Activated T-helper 1 cell treated with anti-CD3 and anti-CD28 coated beads, Interleukin-12 subunit alpha, Interleukin-12 subunit beta, Interleukin-2, Interleukin-4 antibody, amounts not matched to agents 30 ng/mL and 10 ng/mL and 1 ng/mL, durations not matched to agents 14 hours and 24 hours and 36 hours (primary cell): ENCODE data around the gene ITPKB. TPM values are rescaled to one million over a fixed set of nuclear protein-coding genes. Genes with fewer than 3 reads are reported as not detected.
"Not testable (repeated sequence)": the region's sequence is repeated elsewhere in the genome, so short reads cannot be mapped to it uniquely, and the experiment has no call there.

Experiments used
- DNase-seq: peaks from one replicate; pipeline ENCODE4 v3.0.0; 2021; ENCODE audit warnings: low spot score
- H3K27ac Mint-ChIP-seq: one replicate; pipeline ENCODE4 v1.8.0; 2021; ENCODE audit warnings: mild to moderate bottlenecking, mixed read lengths
- H3K27me3 Mint-ChIP-seq: one replicate; pipeline ENCODE4 v1.8.0; 2022; ENCODE audit warnings: mild to moderate bottlenecking, moderate library complexity, mixed read lengths; ENCODE audit not compliant: insufficient read depth
- H3K36me3 Mint-ChIP-seq: one replicate; pipeline ENCODE4 v1.8.0; 2021; ENCODE audit warnings: low read depth, mixed read lengths
- H3K4me1 Mint-ChIP-seq: one replicate; pipeline ENCODE4 v1.8.0; 2021; ENCODE audit warnings: low read depth, mixed read lengths
- H3K4me3 Mint-ChIP-seq: one replicate; pipeline ENCODE4 v1.8.0; 2021; ENCODE audit warnings: mild to moderate bottlenecking, moderate library complexity, mixed read lengths
- H3K9me3 Mint-ChIP-seq: one replicate; pipeline ENCODE4 v1.8.0; 2021; ENCODE audit warnings: mixed read lengths
- intact Hi-C: fragments of 100-400 bp; cut with micrococcal nuclease; formaldehyde crosslinking; loops from one replicate; pipeline ENCODE4 v1.15.1; 2024
- total RNA-seq: library from RNA; stranded (reverse); gene quantifications from 2 replicates; pipeline ENCODE4 v1.2.3, GENCODE V29; 2022

The ITPKB gene
- total RNA-seq, 1 donor from 2014 or later = 38.5 TPM

DNA sequence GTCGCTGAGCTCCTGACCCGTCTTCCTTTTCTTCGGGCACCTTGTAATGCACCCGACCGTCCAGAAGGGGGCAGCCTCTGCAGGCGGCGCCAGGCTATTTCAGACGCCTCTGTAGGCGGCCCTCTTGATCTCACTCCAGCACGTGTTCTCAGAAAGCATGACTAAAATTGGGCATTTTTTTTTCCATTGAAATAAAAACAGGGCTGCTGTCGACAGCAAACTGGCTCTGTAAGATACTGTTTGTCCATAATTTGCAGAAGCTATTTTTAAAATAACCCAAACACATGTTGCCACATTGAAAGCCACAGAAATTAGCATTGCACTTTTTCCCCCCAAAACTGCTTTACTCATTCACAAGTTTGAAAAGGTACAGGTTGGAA is 112.5 kb downstream of the ITPKB start:
- intact Hi-C loops = loop anchor here (1.0 to 10.0 kb wide), 12 partner anchors 8 to 916 kb away; partner anchors contain the start of genes COQ8A and ITPKB
- DNase-seq = peak; percentile 72
- Mint-ChIP-seq H3K4me1 (peaks cover 24% of the 10 kb centered on the region), H3K36me3 (peaks cover 15% of the 10 kb centered on the region), H3K27ac (peak overlapping the region; percentile 84), H3K9me3 (no peaks in the 10 kb centered on the region), H3K27me3 (peaks cover 13% of the 10 kb centered on the region), H3K4me3 (peak overlapping the region; percentile 54)

DNA sequence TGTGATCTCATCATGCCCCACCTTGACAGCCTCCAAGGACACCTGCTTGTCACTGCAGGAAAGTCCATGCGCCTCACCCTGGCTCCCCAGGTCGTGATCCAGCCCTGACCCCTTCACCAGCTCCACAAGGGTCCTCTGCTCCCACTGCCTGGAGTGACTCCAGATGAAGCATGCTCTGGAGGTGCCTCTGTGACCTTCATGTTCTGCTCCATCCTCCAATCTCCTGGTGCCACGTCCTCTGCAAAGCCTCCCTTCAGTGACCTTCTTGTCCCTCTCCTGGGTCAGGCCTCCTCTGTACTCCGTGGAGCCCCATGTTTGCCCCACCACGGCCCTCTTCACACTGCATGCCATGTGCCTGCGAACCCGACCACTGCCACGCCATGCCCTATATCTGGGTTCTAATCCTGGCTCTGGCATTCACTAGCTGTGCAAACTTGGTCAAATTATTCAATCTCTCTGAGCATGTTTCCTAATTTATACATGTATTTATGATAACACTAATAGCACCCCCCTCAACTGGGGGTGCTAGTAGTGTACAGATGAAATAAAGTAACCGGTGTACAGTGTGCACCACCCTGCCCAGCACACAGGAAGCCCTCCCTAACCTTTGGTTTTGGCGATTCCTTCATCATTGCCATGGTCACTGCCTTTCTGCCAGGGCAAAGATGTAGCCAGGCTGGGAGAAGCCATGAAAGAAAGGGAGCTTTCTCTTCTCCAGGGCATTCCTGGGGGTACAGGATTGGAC is 113.1 kb downstream of the ITPKB start:
- Mint-ChIP-seq H3K27ac (no peak overlapping the region), H3K9me3 (no peaks in the 10 kb centered on the region), H3K36me3 (peaks cover 10% of the 10 kb centered on the region), H3K4me3 (peak overlapping the region; percentile 54), H3K27me3 (peaks cover 13% of the 10 kb centered on the region), H3K4me1 (peaks cover 24% of the 10 kb centered on the region)
- intact Hi-C loops = loop anchor here (1.0 to 10.0 kb wide), 12 partner anchors 8 to 916 kb away; partner anchors contain the start of genes COQ8A and ITPKB
- DNase-seq = no peak

DNA sequence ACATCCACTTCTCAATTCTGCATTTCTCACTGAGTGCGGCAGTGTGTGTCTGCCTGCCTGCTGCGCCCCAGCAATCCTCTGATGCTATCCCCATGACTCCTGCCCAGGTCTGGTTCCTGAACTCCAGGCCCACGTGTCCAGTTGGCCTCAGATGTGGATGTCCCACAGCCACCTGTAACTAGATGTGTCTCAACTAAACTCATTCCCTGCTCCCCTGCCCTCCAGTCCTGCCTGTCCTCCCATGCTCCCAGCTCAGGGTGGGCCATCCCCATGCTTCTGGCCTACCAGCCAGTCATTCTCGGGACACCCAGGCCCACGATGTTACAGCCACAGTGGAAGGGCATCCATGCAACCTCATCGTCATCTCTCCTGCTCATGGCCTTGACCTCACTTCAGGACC is 113.8 kb downstream of the ITPKB start:
- Mint-ChIP-seq H3K27ac (no peak overlapping the region), H3K4me1 (peaks cover 24% of the 10 kb centered on the region), H3K4me3 (no peak overlapping the region), H3K27me3 (peaks cover 13% of the 10 kb centered on the region), H3K36me3 (peaks cover 8% of the 10 kb centered on the region), H3K9me3 (no peaks in the 10 kb centered on the region)
- no peak for DNase-seq
- intact Hi-C loops = loop anchor here (5.0 to 10.0 kb wide), 2 partner anchors 569 to 917 kb away; no protein-coding TSS in a partner anchor

DNA sequence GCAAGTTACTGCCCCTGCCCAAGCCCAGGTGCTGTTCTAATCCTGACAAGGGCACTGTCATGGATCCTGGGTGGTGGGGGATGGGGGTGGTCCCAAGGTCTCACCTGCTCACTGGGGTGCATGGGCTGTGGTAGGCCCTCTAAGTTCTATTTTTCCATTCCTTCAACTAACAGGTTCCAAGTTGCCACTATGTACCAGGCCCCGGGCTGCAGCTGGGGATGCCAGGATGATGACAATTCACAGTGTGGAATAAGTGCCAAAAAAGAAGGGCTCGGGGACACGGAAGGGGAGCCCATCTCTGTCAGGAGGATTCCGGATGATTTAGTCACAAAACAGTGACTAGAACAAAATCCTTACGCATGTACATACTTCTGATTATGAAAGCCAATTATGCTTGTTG is 114.6 kb downstream of the ITPKB start:
- peaks cover 8% of the 10 kb centered on the region for H3K36me3 Mint-ChIP-seq
- peaks cover 24% of the 10 kb centered on the region for H3K4me1 Mint-ChIP-seq
- H3K27me3 Mint-ChIP-seq = peaks cover 13% of the 10 kb centered on the region

DNA sequence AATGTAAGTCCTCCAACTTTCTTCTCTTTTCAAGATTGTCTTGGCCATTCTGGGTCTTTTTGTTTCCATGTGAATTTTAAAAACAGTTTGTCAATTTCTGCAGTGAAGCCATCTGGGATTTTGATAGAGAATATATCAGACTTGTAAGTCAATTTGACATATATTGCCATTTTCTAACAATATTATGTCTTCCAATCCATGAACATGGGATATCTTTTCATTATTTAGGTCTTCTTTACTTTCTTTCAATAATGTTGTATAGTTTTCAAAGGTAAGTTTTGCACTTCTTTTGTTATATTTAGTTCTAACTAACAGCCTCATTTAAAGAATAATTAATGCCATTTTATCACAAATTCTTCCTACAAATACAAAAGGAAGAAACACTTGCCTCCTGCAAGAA is 117.1 kb downstream of the ITPKB start:
- peaks cover 18% of the 10 kb centered on the region for H3K27me3 Mint-ChIP-seq
- no peak for DNase-seq
- H3K9me3 Mint-ChIP-seq = no peaks in the 10 kb centered on the region
- H3K36me3 Mint-ChIP-seq = peaks cover 3% of the 10 kb centered on the region
- intact Hi-C loops = loop anchor here (10.0 kb wide), 1 partner anchor 573 kb away; no protein-coding TSS in a partner anchor
- H3K27ac Mint-ChIP-seq = no peak overlapping the region
- H3K4me1 Mint-ChIP-seq = peaks cover 11% of the 10 kb centered on the region
- no peak overlapping the region for H3K4me3 Mint-ChIP-seq

More for the DNA sequence above, 114.6 kb downstream of the ITPKB start:
- H3K9me3 Mint-ChIP-seq = no peaks in the 10 kb centered on the region
- no peak overlapping the region for H3K4me3 Mint-ChIP-seq
- intact Hi-C loops = loop anchor here (10.0 kb wide), 1 partner anchor 570 kb away; no protein-coding TSS in a partner anchor
- DNase-seq = no peak
- H3K27ac Mint-ChIP-seq = no peak overlapping the region

DNA sequence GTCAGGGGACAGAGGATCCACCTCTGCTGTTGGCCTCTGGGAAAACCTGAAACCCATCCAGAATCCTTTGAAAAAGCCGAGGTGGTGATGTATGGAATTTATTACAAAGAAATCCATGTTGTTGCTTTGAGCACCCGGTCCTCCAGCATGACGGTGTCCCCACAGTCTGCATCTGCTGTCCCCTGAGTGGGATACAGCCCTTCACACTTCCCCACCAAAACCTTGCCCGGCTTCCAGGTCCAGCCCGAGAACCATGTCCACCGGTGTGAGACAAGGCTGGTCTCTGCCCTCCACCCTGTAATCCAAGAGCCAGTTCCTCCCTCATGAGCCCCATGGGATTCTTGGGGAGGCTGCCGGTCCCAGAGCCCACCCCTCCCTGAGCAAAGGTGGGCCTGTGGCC is 120.1 kb downstream of the ITPKB start:
- H3K36me3 Mint-ChIP-seq = no peaks in the 10 kb centered on the region
- DNase-seq = no peak
- intact Hi-C loops = no loop called here
- H3K4me1 Mint-ChIP-seq = no peaks in the 10 kb centered on the region
- peaks cover 9% of the 10 kb centered on the region for H3K27me3 Mint-ChIP-seq
- no peak overlapping the region for H3K27ac Mint-ChIP-seq
- no peaks in the 10 kb centered on the region for H3K9me3 Mint-ChIP-seq
- no peak overlapping the region for H3K4me3 Mint-ChIP-seq

DNA sequence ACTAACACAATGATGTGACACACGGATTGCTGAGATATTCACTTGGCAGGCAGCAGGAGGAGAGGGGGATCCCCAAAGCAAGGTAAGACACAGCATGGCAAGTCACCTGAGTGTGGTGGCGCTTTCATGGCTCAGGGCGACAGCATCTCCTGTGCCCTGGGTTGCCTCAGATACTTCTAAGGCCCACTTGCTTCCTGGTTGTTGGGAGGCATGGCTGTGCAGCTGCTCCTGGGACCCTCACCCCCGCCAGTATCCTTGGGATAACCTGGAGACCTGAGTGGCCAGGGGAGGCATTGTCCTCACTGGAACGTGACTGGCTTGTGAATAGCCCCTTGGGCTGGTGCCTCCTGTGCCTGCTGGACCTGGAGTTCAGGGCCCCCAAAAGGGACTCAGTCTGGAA is 120.7 kb downstream of the ITPKB start:
- H3K27ac Mint-ChIP-seq = no peak overlapping the region
- intact Hi-C loops = no loop called here
- no peaks in the 10 kb centered on the region for H3K9me3 Mint-ChIP-seq

DNA sequence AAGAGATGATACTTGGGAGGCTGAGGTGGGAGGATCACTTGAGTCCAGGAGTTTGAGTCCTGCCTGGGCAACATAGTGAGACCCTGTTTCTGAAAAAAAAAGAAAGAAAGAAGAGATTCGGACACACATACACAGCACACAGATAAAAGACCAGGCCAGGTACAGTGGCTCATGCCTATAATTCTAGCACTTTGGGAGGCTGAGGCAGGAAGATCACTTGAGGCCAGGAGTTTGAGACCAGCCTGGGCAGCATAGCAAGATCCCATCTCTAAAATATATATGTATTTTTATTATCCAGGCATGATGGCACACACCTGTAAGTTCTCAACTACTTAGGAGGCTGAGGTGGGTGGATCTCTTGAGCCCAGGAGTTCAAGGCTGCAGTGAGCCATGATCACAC is 121.4 kb downstream of the ITPKB start:
- DNase-seq, H3K9me3 Mint-ChIP-seq, H3K4me3 Mint-ChIP-seq, H3K27ac Mint-ChIP-seq, intact Hi-C loops, H3K36me3 Mint-ChIP-seq, H3K4me1 Mint-ChIP-seq: not testable (repeated sequence)
- H3K27me3 Mint-ChIP-seq = peaks cover 13% of the 10 kb centered on the region

More for the DNA sequence above, 120.7 kb downstream of the ITPKB start:
- Mint-ChIP-seq H3K27me3 (peaks cover 13% of the 10 kb centered on the region), H3K4me3 (no peak overlapping the region), H3K36me3 (no peaks in the 10 kb centered on the region), H3K4me1 (no peaks in the 10 kb centered on the region)
- DNase-seq = no peak

DNA sequence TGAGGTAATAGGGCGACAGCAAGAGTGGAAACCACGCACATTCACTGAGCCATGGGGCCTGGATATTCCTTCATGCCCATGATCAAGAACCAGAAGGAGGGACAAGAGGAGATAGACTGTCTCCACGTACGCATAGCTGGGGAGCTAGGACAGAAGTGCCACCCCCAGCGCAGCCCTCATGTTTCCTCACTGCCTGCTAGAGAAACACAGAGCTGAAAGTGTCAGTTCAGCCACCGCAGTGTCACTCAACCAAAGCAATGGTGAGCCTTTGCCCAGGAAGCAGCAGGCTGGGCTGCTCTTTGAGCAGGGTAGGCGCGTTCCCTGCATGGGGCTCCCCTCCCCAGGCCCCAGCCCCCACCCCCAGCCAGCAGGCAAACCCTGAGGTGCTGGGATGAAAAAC is 122.0 kb downstream of the ITPKB start:
- Mint-ChIP-seq H3K27me3 (peaks cover 10% of the 10 kb centered on the region), H3K4me1 (no peaks in the 10 kb centered on the region), H3K27ac (no peak overlapping the region), H3K36me3 (no peaks in the 10 kb centered on the region), H3K9me3 (no peaks in the 10 kb centered on the region), H3K4me3 (no peak overlapping the region)
- DNase-seq = no peak
- intact Hi-C loops = no loop called here

DNA sequence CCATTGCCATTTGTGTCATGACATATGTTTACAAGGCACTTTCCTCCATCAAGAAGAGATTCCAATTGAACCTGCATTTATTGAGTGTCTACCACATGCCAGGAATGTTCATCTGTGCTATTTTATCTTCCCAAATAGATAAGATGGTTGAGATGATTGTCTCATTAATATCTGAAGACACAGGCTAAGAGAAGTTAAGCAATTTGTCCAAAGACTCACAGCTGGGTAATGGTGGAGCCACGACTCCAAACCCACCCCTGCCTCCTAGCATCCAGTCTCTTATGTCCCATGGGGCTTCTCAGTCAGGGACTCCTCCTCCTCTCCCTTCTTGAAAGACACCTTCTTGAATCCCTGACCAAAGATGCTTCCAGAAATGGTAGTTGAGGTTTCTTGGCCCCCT is 122.4 kb downstream of the ITPKB start:
- Mint-ChIP-seq H3K4me1 (no peaks in the 10 kb centered on the region), H3K4me3 (no peak overlapping the region), H3K36me3 (no peaks in the 10 kb centered on the region), H3K27me3 (peaks cover 10% of the 10 kb centered on the region), H3K27ac (no peak overlapping the region), H3K9me3 (no peaks in the 10 kb centered on the region)
- intact Hi-C loops = no loop called here
- no peak for DNase-seq

DNA sequence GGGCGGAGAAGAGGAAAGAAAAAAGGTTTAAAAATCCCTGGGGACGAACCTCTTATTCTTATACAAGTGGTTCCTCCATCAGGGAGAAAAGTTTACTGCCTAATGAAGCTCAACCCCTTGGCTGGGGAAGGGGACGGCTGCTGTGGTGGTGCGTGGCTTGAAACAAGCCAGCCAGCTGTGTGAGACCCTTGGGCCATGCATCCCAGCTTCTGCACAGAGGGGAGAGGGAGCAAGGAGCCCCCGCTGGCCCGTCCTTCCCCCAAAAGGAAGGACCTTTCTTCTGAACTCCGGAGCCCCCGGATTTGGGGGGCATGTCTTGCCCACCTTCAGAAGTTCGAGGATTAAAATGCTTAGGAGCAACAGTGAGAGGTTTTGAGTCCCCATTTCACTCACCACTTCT is 123.2 kb downstream of the ITPKB start:
- Mint-ChIP-seq H3K27ac (no peak overlapping the region), H3K4me3 (no peak overlapping the region), H3K27me3 (peaks cover 10% of the 10 kb centered on the region), H3K36me3 (no peaks in the 10 kb centered on the region), H3K4me1 (no peaks in the 10 kb centered on the region), H3K9me3 (no peaks in the 10 kb centered on the region)
- no peak for DNase-seq
- intact Hi-C loops = no loop called here

DNA sequence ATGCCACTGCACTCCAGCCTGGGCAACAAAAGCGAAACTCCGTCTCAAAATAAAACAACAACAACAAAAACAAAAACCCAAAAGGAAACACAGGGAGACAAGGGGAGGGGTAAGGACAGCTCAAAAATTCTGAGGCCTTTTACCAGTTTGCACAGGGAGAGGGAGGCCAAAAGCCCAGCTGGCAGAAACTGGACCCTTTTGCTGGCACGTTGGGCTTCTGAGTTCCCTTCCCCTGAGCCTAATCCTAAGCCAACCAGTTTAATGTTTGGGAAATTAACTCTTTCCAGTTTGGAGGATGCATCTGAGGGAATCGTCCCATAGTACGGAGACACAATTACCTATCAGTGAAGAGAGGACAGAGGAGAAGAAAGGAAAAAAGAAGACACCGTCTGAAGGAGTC is 127.1 kb downstream of the ITPKB start:
- intact Hi-C loops, H3K27me3 Mint-ChIP-seq, H3K4me3 Mint-ChIP-seq, H3K4me1 Mint-ChIP-seq, H3K9me3 Mint-ChIP-seq, H3K36me3 Mint-ChIP-seq, DNase-seq, H3K27ac Mint-ChIP-seq: not testable (repeated sequence)

DNA sequence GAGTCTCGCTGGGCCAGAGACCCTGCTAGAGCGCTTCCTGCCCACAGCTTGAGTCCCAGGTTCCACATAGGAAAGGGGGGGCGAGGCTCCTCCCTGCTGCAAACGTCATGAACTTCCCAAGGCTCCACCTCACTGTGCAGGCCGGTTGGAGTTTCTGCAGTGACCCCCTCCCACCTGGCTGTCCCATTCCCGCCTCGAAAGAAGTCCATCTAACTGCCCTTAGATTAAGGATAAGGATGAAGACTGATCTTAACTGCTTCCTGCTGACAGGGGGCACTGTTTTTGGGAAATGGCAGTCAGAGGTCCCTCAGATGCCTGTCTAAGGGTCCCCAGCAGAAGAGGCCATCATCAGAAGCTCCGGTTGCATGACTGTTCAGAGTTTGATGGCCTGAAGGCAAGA is 127.8 kb downstream of the ITPKB start:
- Mint-ChIP-seq H3K27me3 (peaks cover 7% of the 10 kb centered on the region), H3K4me3 (no peak overlapping the region), H3K36me3 (no peaks in the 10 kb centered on the region), H3K9me3 (no peaks in the 10 kb centered on the region), H3K4me1 (no peaks in the 10 kb centered on the region), H3K27ac (no peak overlapping the region)
- intact Hi-C loops = no loop called here
- no peak for DNase-seq
